ENCODE data around the gene FTO. TPM values are rescaled to one million over a fixed set of nuclear protein-coding genes. Genes with fewer than 3 reads are reported as not detected.

FTO gene
- total RNA-seq, 2 donors from 2014 or later, result 47.5 to 50.4 TPM

DNA sequence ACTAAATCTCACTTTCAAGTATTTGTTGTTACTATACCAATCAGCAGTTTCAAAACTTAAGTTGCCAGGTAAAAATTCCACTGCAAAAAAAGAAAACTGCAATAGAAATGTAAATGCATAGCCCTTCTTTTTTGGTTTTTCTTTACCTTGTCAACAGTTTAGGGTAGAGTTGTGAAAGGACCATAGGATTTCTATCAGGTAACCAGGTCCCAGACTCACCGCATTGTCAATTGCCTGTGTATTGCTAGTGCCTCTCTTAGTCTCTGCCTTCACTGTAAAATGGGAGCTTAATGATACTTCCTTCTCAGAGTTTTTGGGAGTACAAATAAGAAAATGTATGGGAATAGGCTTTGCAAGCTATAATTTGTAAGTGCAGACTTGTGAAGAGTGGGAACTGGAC is 145.0 kb downstream of the FTO start:
- TF ChIP-seq CTCF (IDR thresholded peaks at IDR 0.05) (no peak), POLR2A (IDR thresholded peaks at IDR 0.05) (no peak)
- no peak for ATAC-seq
- intact Hi-C loops (cut with DNase I), result no loop called here

GRCh38 chr16:53849585-53849984 is 145.6 kb downstream of the FTO start:
- no peak for TF ChIP-seq CTCF (IDR thresholded peaks at IDR 0.05)
- no peak for TF ChIP-seq POLR2A (IDR thresholded peaks at IDR 0.05)
- Histone ChIP-seq H3K9me3 (no peaks in the 10 kb centered on the region), H3K27me3 (no peaks in the 10 kb centered on the region), H3K4me3 (no peak overlapping the region), H3K4me1 (peaks cover 5% of the 10 kb centered on the region), H3K36me3 (replicated peaks in 1 of 2; ENCODE audit: insufficient read depth in 1 of 2, low read depth in 2 of 2) (no peaks in the 10 kb centered on the region), H3K27ac (no peak overlapping the region)
- WGBS, 2 donors, result 96 to 100% methylated on average over 1 of the region's 1 CpG
- intact Hi-C loops (cut with DNase I), result no loop called here
- ATAC-seq (no peak), DNase-seq (no peak)

More for the DNA sequence above, 145.0 kb downstream of the FTO start:
- Histone ChIP-seq H3K36me3 (replicated peaks in 1 of 2; ENCODE audit: insufficient read depth in 1 of 2, low read depth in 2 of 2) (no peaks in the 10 kb centered on the region), H3K27ac (no peak overlapping the region), H3K4me1 (peaks cover 5% of the 10 kb centered on the region), H3K27me3 (no peaks in the 10 kb centered on the region), H3K4me3 (no peak overlapping the region), H3K9me3 (no peaks in the 10 kb centered on the region)
- 96 to 97% methylated on average over 1 of the region's 1 CpG for WGBS, 2 donors
- DNase-seq, result no peak

DNA sequence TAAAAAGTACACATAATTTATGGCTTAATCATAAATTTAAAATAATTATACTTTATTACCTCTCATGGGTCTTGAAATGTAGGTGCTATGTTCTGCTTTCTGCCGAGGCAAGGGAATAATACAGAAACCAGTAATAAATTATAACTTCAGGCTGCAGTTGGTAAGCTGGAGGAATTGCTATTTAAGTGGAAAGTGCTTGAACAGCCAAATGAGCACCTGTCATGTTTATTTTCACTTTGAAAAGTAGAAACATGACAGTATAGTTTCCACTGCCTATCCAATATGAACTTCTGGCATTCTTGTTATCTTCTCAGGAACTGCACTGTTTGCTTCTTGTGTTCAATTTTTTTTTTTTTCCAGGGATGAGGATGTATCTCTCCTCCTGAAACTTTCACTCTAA is 146.0 kb downstream of the FTO start:
- no peak overlapping the region for H3K27ac ChIP-seq
- no peaks in the 10 kb centered on the region for H3K9me3 ChIP-seq
- H3K36me3 ChIP-seq (replicated peaks in 1 of 2; ENCODE audit: insufficient read depth in 1 of 2, low read depth in 2 of 2), result no peaks in the 10 kb centered on the region
- intact Hi-C loops (cut with DNase I), result no loop called here
- DNase-seq, result no peak
- 54 to 76% methylated on average over 1 of the region's 1 CpG for WGBS, 2 donors
- H3K4me3 ChIP-seq, result no peak overlapping the region
- peaks cover 5% of the 10 kb centered on the region for H3K4me1 ChIP-seq
- no peaks in the 10 kb centered on the region for H3K27me3 ChIP-seq
- TF ChIP-seq CTCF (IDR thresholded peaks at IDR 0.05) (no peak), POLR2A (IDR thresholded peaks at IDR 0.05) (no peak)
- ATAC-seq, result no peak

GRCh38 chr16:53852678-53853077 is 148.7 kb downstream of the FTO start:
- ATAC-seq, result no peak
- 89 to 94% methylated on average over 6 of the region's 6 CpGs for WGBS, 2 donors
- H3K27me3 ChIP-seq, result no peaks in the 10 kb centered on the region

More at GRCh38 chr16:53852678-53853077, 148.7 kb downstream of the FTO start:
- no peak for DNase-seq
- Histone ChIP-seq H3K27ac (no peak overlapping the region), H3K4me3 (no peak overlapping the region), H3K36me3 (replicated peaks in 1 of 2; ENCODE audit: insufficient read depth in 1 of 2, low read depth in 2 of 2) (no peaks in the 10 kb centered on the region), H3K9me3 (no peaks in the 10 kb centered on the region), H3K4me1 (peaks cover 5% of the 10 kb centered on the region)
- TF ChIP-seq POLR2A (IDR thresholded peaks at IDR 0.05), result no peak
- TF ChIP-seq CTCF (IDR thresholded peaks at IDR 0.05), result no peak
- intact Hi-C loops (cut with DNase I), result no loop called here
